GM19397 (cell line): ENCODE results near the gene ZNF521.

Source experiments
- ATAC-seq: cut with Tn5 transposase; IDR thresholded peaks from one replicate; pipeline ENCODE4 v1.9.1; 2021; ENCODE audit warnings: mild to moderate bottlenecking, moderate library complexity; ENCODE audit not compliant: unreplicated experiment

The ZNF521 gene

DNA sequence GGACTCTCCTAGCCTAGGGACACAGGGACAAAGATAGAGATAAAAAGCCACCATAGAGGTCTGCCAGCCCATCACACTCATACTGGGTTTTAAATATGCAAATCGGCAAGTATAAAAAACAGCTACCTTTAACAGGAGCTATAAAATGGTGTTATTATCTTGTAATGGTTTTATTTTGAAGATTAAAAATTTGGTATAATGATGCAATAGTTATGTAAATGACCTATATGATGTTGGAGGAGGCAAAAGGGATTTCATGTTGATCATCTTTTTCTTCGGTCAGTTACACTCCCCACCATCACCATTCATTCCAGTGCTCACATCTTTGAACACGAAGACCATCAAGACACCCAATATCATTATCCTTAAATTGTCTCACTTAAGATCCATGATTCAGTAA is 11.2 kb downstream of the ZNF521 start:
- ATAC-seq, result no peak

DNA sequence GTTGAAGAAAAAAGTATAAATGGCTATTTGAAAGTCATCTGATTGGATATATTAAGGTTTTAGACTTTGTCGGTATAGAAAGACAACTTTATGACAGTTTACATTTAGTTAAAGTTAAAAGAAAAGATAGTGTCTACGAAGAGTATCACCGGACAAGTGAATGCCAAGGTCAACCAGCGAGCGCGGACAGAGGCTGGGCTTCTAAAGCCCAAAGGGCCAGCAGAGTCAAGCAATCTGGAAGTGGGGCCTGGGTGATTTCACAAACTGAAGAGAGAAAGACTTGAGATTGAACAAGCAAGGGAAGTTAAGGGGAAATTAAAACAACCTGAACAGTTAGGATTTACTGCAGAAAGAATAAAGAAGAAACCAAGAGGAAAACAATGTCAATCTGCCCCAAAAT is 16.3 kb downstream of the ZNF521 start:
- ATAC-seq, result no peak

DNA sequence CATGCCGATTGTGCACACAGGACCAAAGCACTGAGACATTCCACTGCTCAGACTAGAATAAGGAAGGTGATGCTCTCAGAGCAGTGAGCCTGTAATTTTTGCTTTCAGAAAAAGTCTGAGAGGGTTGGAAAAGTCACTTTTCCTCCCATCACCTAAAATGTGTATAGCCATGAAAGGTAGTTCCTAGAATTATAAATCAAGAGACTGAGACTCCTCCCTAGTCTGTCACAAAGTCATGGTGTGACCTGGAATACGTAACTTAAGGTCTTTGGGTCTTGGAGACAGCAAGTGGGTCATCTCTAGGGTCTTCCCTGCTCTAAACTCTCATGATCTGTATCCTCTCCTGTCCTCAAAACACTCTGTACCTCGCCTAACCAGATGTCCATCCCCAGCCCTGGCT is 16.9 kb downstream of the ZNF521 start:
- ATAC-seq, result no peak

DNA sequence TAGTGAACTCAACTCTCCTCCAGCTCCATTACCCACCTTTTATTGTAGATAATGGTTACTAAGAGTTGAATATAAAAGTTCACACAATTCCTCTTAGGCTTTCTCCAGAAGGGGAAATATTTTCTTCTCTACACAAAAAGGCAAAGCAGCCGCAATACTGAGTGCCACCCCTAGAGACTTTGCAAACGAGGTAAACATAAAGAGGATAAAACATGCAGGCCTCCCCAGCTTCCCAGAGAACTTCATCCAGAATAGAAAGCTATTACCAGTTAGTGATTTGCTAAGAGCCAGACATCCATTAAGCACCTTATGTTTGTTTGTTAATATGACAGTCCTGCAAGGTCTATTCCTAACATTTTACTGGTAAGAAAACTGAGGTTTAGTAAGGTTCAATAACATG is 17.4 kb downstream of the ZNF521 start:
- no peak for ATAC-seq

DNA sequence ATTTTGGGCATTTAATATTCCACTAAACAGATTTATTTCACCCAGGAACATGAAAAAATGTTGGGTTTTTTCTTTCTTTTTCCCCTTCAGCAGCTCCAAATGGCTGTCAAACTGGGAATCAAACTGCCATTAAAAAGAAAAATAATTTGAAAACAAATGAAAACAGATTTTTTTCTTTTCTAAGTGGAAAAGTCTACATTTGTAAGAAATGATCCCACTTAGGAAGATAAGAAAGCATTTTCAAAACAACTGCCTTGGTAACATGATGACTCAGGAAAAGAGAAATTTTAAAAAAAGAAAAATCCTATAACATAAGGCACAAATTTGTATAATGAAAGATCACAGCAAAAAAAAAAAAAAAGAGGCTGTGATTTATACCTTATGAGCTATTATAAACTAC is 20.0 kb downstream of the ZNF521 start:
- ATAC-seq, result no peak

DNA sequence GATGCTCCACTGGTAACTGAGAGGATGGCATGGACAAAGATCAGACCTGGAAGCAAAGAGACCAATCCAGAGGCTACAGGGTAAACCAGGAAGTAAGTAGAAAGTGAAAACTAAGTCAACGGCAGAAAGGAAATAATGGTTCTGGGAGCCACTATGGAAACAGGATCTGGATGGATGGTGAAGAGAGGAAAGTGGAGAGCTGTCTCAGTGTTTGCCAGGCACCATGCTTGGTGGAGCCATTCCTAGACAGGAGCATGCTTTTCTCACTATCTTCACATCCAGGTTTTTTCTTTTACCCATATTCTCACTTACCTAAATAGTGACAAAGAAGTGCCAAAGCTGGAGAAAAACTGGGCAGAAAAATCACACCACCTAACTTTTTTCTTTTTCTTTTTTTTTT is 22.2 kb downstream of the ZNF521 start:
- ATAC-seq, result no peak

DNA sequence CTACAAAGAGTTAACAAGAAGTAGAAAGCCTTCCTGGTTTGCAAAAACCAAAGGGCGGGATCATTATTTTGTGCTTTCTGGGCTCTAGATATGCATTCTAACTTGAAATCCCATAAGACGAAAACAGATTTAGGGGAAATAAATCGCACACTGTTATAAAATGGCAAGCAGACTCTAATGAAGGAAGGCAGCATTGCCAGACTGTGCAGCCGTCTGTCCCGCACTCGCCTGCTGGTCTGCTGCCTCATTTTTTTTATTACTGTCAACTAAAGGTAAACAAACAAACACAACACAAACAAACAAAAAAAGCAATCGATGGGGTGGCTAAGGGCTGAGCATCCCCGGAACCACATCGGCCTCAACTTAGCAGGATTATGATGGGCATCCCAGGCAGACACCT is 24.4 kb downstream of the ZNF521 start:
- no peak for ATAC-seq

DNA sequence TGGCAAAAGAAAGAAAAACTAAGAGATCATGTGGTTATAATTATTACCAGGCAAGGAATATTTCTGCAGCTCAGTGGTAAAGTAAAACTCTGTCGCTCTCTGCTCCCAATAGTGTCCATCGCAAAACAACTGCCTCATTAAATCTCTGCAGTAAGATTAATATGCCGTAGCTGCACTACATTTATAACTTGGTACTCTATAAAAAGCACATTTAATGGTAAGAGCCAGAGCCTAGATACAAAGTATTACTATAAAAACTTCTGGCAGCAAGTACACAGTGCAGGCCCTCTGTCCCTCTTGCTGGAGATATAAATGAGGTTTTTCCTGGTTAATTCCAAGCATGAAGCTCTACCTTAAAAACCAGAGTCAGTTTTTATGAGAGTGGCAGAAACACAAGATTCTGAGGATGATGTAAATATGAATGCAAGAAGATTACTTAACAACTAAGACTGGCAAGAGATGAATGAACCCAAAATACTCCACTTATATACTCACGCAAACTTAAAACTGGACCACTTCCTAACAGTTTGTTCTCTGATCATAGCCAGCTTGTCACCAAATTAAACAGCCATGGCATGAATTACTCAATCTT is 25.5 kb downstream of the ZNF521 start:
- no peak for ATAC-seq

DNA sequence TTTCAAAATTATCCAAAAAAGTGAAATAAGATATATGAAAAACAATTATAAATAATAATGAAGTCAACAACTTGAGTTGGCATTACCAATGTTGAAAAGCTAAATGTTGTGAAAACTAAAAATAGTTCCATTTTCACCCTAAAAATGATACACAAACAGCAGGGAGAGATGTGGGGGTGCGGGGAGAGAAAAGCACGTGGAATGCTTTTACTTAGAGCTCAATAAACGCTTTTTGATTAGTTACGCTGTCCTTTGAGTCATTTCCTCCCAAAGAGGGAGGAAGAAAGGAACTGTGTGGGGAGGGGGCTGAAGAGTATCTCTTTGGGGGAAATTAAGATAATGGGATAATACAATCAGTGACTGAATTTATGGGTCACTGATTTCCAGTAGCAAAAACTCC is 29.2 kb downstream of the ZNF521 start:
- no peak for ATAC-seq

DNA sequence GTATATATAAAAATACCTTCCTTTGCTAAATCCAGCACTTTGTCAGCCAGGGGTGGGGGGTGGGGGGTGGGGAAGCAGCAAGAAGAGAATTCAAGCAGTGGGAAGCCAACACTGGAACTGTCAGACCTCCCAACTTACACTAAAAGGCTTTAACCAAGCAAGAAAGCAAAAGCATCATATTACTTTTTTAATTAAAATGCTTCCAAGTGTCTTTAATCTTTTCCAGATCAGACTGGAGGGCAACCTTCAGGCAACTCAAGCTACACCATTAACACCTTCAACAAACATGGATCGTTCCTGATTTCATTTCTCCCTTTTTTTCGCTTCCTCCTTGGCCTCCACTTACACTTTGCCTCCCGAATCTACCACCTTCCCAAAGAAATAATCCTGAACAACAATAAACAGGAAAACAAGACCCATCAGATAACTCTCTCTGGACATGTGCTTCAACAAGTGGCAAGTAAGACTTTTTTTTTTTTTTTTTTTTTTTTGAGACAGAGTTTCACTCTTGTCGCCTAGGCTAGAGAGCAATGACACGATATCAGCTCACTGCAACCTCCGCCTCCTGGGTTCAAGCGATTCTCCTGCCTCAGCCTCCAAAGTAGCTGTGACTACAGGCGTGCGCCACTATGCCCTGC is 35.5 kb downstream of the ZNF521 start:
- no peak for ATAC-seq

DNA sequence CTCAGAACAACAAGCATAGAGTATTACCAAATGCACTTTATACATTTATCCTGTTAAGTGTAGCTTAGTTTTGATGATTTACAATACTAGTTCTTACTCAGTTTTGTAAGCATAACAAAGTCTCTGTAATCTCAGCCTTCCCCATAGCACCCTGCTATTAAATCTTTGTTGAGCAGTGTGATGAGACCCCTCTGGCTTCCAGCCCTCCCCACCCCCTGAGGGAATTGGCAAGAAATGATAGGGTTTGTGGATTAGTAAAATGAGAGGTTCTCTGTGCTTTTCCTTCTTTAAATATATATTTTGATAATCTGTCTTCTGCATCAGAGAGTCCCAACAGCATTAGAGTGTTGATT is 37.2 kb downstream of the ZNF521 start:
- ATAC-seq, result no peak

DNA sequence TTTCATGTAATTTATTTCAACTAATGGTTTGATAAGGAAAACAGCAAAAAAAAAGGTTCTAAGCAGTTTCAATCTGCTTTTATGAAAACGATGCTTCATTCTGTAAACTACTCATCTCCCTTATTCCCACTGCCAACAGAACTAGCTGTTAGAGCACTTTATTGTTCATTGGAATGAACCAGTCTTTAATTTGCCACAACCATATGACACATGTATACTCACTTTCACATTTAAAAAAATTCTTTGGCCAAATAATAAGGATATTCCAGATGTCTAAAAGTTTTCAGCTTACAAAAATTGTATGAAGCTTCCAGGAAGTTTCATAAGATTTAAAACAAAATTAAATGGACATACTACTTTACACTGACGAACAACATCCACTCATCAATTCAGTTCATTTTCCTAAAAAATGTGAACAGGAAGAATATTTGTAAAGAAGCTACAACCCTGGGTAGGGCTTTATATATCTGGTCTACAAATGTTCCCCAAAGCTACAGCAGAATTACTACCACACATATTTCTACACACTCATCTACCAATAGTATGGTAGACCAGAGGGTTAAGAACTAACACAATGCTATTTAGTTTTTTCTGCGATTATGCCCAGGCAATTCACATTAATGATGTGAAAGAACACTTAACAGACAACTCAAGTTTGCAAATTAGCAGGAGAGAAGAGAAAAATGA is 37.7 kb downstream of the ZNF521 start:
- ATAC-seq, result no peak

DNA sequence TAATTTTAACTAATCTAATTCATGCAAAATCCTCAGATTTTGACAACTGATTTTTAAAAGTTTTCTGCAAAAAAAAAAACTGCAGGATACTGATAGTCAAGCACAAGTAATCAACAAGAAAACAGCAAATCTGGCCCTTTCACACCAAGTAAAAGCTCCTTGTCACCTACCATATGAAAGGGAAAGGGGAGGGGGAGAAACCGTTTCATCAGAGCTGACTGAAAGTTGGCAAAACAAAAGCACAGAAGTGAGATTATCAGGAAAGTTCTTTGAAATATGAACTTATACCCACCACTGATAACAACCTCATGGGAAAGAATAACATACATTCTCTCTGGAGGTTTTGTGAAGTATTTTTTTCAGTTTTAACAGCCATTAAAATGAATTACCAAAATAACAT is 38.7 kb downstream of the ZNF521 start:
- ATAC-seq, result no peak

DNA sequence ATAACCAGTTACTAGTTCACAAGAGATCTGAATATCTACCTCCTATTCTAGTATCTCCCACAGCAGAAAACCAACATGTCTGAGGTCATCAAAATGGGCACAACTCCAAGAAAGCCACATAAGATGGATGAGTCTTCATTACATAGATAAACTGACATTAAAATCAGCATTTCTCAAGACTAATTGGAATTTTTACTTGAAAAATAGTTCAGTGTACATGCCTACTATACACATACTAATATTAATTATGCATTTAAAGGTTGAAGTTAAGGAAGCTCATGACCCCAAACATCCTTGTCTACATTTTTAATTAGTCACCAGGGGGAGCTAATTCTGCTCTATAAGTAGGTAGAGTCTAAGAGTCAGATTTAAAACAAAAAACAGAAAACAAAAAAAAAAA is 41.9 kb downstream of the ZNF521 start:
- ATAC-seq, result no peak

DNA sequence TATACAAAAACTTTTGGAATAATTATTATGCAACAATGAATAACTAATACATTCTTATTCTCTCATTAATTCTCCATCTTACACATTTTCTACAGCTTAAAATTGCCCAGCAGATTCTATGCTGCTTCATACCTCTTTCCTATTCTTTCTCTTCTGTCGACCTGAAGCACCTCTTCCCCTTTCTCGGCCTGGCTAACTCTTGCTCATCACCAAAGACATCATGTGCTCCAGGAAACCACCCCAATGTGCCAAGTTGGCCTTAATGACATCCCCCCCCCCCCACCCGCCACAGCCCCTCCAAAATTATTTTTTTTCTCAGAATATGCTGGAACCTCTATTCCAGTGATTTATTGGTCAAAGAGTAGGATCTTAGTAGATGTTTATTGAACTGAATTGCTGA is 43.6 kb downstream of the ZNF521 start:
- no peak for ATAC-seq

DNA sequence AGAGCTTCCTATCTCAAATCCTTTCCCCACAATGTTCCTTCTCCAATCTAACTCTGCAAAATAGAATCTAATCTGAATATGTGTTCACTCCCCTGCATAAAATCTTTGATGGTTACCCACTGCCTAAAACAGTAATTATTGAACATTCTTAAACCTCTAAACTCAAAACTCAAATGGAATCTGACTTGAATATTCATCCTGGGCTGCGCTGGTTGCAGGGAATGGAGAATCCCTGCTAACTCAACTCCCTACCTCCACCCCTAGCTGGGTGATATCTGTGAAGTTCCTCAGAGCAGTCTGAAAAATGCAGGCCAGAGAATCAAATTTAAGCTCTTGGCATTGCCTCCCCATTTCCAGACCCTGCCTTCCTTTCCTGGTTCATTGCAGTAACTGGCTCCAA is 44.8 kb downstream of the ZNF521 start:
- ATAC-seq, result no peak

DNA sequence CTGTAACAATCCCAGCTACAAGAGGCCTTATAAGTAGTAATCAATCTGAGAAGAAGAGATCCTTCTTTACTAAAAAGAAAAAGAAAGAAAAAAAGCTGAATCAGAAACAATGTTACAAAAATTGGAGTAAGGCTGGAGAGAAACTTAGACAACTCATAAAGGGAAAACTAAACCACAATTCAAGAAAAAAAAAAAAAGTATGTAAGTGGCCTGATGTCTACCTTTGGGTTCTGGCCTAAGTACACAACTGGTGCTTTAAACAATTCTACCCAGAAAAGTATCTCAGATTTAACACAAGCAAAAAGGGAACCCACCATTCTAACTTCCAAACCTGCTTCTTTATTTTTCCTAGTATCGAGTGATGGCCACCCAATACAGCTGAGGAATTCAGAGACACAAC is 45.3 kb downstream of the ZNF521 start:
- ATAC-seq, result no peak

DNA sequence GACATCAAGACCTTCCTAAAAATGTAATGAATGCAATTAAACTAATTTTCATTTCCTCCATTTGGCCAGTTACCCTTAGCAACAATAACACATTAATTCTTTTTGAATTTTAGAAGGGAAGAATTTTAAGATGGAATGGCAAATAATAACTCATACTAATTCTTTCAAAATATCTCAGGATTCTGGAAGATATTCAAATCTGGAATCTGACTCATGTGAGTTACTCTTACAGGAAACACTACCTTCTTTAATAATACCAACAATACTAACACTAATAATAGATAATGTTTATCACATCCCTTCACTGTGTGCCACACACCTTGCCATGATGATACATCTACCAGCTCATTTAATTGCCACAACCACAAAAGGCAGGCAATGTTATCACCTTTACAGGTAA is 46.4 kb downstream of the ZNF521 start:
- ATAC-seq, result no peak

DNA sequence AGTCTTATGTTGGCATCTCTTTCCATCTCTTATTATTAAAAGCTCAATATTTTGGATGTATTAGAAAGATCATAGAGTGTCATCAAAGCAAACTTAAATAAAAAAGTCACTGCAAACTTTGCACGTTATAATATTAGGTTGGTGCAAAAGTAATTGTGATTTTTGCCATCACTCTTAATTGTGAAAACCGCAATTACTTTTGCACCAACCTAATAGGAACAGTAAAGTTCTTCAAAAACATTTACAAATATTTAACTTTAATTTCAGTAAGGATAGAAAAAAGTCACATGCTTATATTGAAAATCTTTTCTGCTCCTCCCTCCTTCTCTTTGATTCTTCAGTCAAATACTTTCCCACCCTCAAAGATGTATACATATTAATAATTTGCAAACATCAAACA is 51.5 kb downstream of the ZNF521 start:
- ATAC-seq, result no peak

DNA sequence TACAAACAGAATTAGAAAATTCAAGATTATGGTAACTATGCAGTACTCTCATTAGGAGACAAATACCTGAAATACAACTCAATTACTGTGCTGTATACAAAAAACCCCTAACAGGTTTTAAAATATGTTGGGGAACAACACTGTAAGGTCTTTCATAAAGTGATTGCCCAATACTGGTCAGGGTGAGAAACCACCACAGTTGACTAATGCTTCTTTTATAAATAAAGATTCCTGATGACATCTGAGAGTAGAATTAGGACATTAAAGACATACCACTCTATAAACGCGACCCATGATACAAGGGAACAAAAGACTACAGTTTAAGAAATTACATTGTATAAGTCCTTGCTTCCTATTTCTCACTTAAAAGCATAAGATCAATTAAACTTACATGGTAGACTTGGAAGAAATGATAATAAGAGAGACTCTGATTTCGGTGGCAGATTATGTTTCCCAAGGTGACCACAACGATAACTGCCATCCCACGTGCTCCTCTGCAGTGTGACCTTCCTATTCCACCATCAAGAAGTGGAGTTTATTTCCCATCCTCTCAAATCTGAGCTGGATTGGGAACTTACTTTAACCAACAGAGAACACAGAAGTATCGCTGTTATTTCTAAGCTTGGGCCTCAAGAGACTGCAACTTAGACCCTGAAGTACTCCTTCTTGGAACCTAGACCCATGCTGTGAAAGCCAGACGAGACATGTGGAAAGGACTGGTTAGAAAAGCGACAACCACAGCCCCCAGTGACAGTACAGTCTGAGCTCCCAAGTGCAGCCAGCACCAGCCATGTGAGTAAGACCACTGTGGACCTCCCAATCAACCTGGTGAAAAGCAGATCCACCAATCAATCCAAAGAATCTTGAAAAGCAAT is 52.3 kb downstream of the ZNF521 start:
- ATAC-seq, result no peak

DNA sequence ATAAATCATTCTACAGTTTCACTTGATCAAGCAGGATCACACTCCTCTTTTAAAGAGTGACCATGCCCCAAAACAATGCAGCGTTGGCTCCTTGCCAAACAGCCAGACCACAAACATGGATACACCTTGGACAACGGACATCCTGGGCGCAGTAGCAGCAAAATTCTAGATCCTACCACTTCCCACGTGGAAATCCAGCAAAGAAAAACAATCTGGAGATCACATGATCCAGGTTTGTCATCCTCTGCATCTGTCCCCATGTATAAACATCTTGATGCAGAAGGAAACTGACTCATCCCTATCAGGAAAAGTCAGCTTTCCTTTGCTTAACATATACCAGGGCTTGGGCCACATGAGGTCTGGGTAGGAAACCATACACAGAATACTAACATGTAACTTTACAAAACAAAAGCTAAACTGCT is 53.1 kb downstream of the ZNF521 start:
- no peak for ATAC-seq

DNA sequence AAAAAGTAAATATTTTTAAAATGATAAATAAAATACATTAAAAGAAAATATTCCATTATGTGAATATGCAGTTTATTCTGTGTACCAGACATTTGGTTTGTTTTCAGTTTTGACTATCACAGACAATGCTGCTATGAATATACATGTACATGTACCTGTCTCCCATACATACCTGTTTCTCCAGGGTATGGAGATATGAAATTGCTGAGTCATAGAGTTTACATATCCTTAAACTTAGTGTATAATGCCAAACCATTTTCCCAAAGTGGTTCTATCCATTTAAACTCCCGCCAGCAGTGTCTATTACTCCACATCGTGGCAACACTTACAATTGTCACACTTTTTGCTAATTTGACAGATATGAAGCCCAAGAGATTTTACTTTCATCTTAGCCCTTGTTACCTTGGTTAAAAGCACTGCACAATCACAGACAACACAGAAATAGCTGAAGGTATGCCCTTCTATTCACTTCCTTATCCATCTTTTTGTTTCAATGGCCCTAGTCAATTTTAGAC is 56.3 kb downstream of the ZNF521 start:
- ATAC-seq, result no peak
